GM19025 (cell line): ENCODE measurements around the gene GPR107.

Experiments
- ATAC-seq: cut with Tn5 transposase; IDR thresholded peaks from one replicate; pipeline ENCODE4 v1.9.1; 2021; ENCODE audit warnings: mild to moderate bottlenecking, low read depth, moderate library complexity; ENCODE audit not compliant: unreplicated experiment

GPR107 gene

GRCh38 chr9:130179331-130179907, 125.7 kb downstream of the GPR107 start:
- no peak for ATAC-seq

GRCh38 chr9:130180516-130180915, 126.8 kb downstream of the GPR107 start:
- ATAC-seq = no peak

GRCh38 chr9:130181678-130182380, 128.1 kb downstream of the GPR107 start:
- ATAC-seq = no peak

GRCh38 chr9:130182381-130182909, 128.7 kb downstream of the GPR107 start:
- no peak for ATAC-seq

- ATAC-seq = no peak
These were observed 129.5 kb downstream of the GPR107 start for GRCh38 chr9:130183133-130183762.

GRCh38 chr9:130185017-130185416, 131.3 kb downstream of the GPR107 start:
- ATAC-seq = no peak

GRCh38 chr9:130185490-130186031, 131.9 kb downstream of the GPR107 start:
- no peak for ATAC-seq

GRCh38 chr9:130186051-130186450, 132.3 kb downstream of the GPR107 start:
- no peak for ATAC-seq

- no peak for ATAC-seq
These were observed 133.3 kb downstream of the GPR107 start for GRCh38 chr9:130186839-130187522.

- no peak for ATAC-seq
These were observed 133.8 kb downstream of the GPR107 start for GRCh38 chr9:130187523-130187846.

- no peak for ATAC-seq
These were observed 135.3 kb downstream of the GPR107 start for GRCh38 chr9:130188860-130189481.
